HepG2 (cell line): ENCODE measurements around the gene RARA. TPM values are rescaled to one million over a fixed set of nuclear protein-coding genes. Genes with fewer than 3 reads are reported as not detected.
A peak's percentile ranks its signal among the peaks of the same experiment; 100 is the strongest.

Source experiments
- AKAP8 ChIP-seq: sonication (generic); formaldehyde crosslinking; IDR thresholded peaks from 2 replicates; pipeline ENCODE4 v1.5.1; 2020; ENCODE audit warnings: mild to moderate bottlenecking, missing genetic modification reagents
- CHD2 ChIP-seq: IDR thresholded peaks from 2 replicates; pipeline ENCODE4 v1.6.1; 2011; ENCODE audit warnings: low read depth, low read length, improper control_type of control experiment
- DPF2 ChIP-seq: sonication (generic); formaldehyde crosslinking; IDR thresholded peaks from 2 replicates; pipeline ENCODE4 v1.4.0; 2020; ENCODE audit warnings: mild to moderate bottlenecking, low read depth, missing genetic modification reagents, borderline replicate concordance
- ETV5 ChIP-seq: IDR thresholded peaks from 2 replicates; pipeline ENCODE4 v1.6.1; 2018; ENCODE audit warnings: missing biosample characterization, missing genetic modification reagents, inconsistent platforms, borderline replicate concordance
- IRF2 ChIP-seq: IDR thresholded peaks from 2 replicates; pipeline ENCODE4 v1.6.1; 2018; ENCODE audit warnings: missing genetic modification reagents, missing compliant biosample characterization
- LBX2 ChIP-seq: sonication (generic); formaldehyde crosslinking; IDR thresholded peaks from 2 replicates; pipeline ENCODE4 v1.5.0; 2020; ENCODE audit warnings: missing genetic modification reagents, mild to moderate bottlenecking, borderline replicate concordance
- NCOA5 ChIP-seq: sonication (generic); formaldehyde crosslinking; IDR thresholded peaks from 2 replicates; pipeline ENCODE4 v1.4.0; 2020; ENCODE audit warnings: missing genetic modification reagents
- NR3C1 ChIP-seq: sonication (generic); formaldehyde crosslinking; IDR thresholded peaks from 2 replicates; pipeline ENCODE4 v1.4.0; 2020; ENCODE audit warnings: missing genetic modification reagents
- PHF20 ChIP-seq: sonication (generic); formaldehyde crosslinking; IDR thresholded peaks from 2 replicates; pipeline ENCODE4 v1.5.0; 2020; ENCODE audit warnings: mild to moderate bottlenecking, missing genetic modification reagents
- RCOR2 ChIP-seq: IDR thresholded peaks from 2 replicates; pipeline ENCODE4 v1.6.1; 2016; ENCODE audit warnings: missing biosample characterization, missing genetic modification reagents
- RNF219 ChIP-seq: sonication (generic); formaldehyde crosslinking; IDR thresholded peaks from 2 replicates; pipeline ENCODE4 v1.5.0; 2020; ENCODE audit warnings: mild to moderate bottlenecking, missing genetic modification reagents
- SPEN ChIP-seq: sonication (generic); formaldehyde crosslinking; IDR thresholded peaks from 2 replicates; pipeline ENCODE4 v1.5.1; 2020; ENCODE audit warnings: low read depth, mild to moderate bottlenecking, missing genetic modification reagents
- THYN1 ChIP-seq: sonication (generic); formaldehyde crosslinking; IDR thresholded peaks from 2 replicates; pipeline ENCODE4 v1.8.1; 2023; ENCODE audit warnings: low read depth, mild to moderate bottlenecking, moderate library complexity, missing genetic modification reagents, borderline replicate concordance
- ZNF224 ChIP-seq: sonication (generic); formaldehyde crosslinking; IDR thresholded peaks from 2 replicates; pipeline ENCODE4 v1.5.0; 2020; ENCODE audit warnings: mild to moderate bottlenecking, missing genetic modification reagents
- ZNF446 ChIP-seq: sonication (generic); formaldehyde crosslinking; IDR thresholded peaks from 2 replicates; pipeline ENCODE4 v1.5.0; 2020; ENCODE audit warnings: mild to moderate bottlenecking, missing genetic modification reagents
- ZNF460 ChIP-seq: sonication (generic); formaldehyde crosslinking; IDR thresholded peaks from 2 replicates; pipeline ENCODE4 v1.5.1; 2020; ENCODE audit warnings: missing genetic modification reagents, mild to moderate bottlenecking, borderline replicate concordance
- ZNF513 ChIP-seq: sonication (generic); formaldehyde crosslinking; conservative IDR thresholded peaks from 2 replicates; pipeline ENCODE4 v1.5.0; 2020; ENCODE audit warnings: missing genetic modification reagents
- ZNF652 ChIP-seq: IDR thresholded peaks from 2 replicates; pipeline ENCODE4 v1.6.1; 2016; ENCODE audit warnings: low read depth, borderline replicate concordance
- polyA plus RNA-seq, 8 experiments: library from polyadenylated mRNA; depleted of rRNA in 3 of 8; stranded (reverse) in 7 of 8; unstranded in 1 of 8; fragments of >200 nt; fragmentation: Illumina TruSeq in 4 of 8; extraction: Trizol in 4 of 8; gene quantifications; 2 replicates each; pipeline versions ENCODE4 v1.2.1 to v1.2.3, GENCODE V29; 2011 to 2016; ENCODE audit warnings: low read depth in 4 of 8, missing spikeins in 1 of 8, mixed read lengths in 1 of 8; ENCODE audit not compliant: insufficient read depth in 1 of 8
- total RNA-seq, 5 experiments: library from RNA; depleted of rRNA; stranded (reverse); fragments of >200 nt; fragmentation: Illumina TruSeq; extraction: Trizol; gene quantifications; 2 replicates each; pipeline ENCODE4 v1.2.3, GENCODE V29; 2016; ENCODE audit warnings: low read depth in 1 of 5
- TF ChIP-seq, protein P1 (sequence below): sonication (generic); formaldehyde crosslinking; IDR thresholded peaks from 2 replicates; pipeline ENCODE4 v1.4.0; 2020; ENCODE audit warnings: mild to moderate bottlenecking, missing genetic modification reagents
- TF ChIP-seq, protein P2 (sequence below): IDR thresholded peaks from 2 replicates; pipeline ENCODE4 v1.6.1; 2016
- TF ChIP-seq, protein P3 (sequence below): sonication (generic); formaldehyde crosslinking; IDR thresholded peaks from 2 replicates; pipeline ENCODE4 v1.5.0; 2020; ENCODE audit warnings: mild to moderate bottlenecking, missing genetic modification reagents

The RARA gene
- total and polyA plus RNA-seq, 2 of the 13 experiments (the other 11 are each of a cell fraction or from before 2014, with no cell fraction given): 6.4 to 8.6 TPM

DNA sequence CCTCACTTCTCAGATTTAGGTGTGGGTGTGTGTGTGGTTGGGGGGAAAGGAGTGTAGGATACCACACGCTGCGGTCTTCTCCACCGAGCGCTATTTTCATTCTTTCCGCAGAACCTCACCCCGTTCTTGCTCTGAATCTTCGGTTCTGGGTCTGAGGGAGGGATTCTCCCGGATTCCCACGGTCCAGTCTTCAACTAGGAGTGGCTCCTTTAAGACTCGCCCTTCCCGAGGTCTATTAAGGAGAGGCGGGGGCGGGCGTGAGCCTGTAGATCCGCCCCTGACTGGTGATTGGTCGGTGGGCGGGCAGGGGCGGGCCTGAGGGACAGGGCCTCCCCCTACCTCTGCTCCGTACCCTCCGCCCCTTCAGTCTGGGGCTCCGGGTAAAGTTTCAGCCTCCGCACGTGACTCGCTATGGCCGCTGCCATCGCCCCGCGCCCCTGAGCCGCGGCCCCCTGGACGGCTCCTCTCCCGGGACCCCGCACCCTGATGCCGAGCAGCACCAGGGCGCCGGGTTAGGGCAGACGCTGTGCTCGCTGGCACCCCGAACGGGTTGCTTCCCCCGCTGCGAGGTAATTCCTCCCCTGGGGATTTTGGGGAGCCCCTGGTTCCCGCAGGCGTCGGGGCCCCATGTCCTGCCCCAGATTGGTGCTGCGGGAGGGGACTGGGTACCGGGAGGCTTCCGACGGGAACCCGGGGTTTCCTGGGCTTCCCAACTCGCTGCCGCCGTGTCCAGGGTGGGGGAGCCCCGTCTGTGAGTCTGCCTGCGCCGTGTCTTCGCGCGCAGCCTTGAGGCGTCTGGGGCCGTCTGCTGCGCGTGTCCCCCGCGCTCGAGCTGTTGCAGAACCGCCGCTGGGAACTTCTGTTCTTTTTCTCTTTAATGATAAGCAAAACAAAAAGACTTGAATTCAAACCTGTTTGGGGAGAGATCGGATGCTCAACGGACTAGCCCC lies 9.2 kb downstream of the RARA start (continued):
- no peak for TF ChIP-seq CHD2
- no peak for TF ChIP-seq LBX2 (CRISPR knock-in tag)
- no peak; the same call in 1 of the 2 replicates for TF ChIP-seq ETV5 (CRISPR knock-in tag)
- no peak for TF ChIP-seq NCOA5 (CRISPR knock-in tag)
- no peak for TF ChIP-seq ZNF460 (CRISPR knock-in tag)
- TF ChIP-seq, protein P1, sequence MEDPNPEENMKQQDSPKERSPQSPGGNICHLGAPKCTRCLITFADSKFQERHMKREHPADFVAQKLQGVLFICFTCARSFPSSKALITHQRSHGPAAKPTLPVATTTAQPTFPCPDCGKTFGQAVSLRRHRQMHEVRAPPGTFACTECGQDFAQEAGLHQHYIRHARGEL (CRISPR knock-in tag): no peak
- TF ChIP-seq ZNF224 (CRISPR knock-in tag): peak; percentile 62; the same call in 1 of the 2 replicates
- TF ChIP-seq, protein P2, sequence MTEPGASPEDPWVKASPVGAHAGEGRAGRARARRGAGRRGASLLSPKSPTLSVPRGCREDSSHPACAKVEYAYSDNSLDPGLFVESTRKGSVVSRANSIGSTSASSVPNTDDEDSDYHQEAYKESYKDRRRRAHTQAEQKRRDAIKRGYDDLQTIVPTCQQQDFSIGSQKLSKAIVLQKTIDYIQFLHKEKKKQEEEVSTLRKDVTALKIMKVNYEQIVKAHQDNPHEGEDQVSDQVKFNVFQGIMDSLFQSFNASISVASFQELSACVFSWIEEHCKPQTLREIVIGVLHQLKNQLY (CRISPR knock-in tag): no peak
- TF ChIP-seq ZNF652: no peak; the same call in 1 of the 2 replicates
- TF ChIP-seq, protein P3, sequence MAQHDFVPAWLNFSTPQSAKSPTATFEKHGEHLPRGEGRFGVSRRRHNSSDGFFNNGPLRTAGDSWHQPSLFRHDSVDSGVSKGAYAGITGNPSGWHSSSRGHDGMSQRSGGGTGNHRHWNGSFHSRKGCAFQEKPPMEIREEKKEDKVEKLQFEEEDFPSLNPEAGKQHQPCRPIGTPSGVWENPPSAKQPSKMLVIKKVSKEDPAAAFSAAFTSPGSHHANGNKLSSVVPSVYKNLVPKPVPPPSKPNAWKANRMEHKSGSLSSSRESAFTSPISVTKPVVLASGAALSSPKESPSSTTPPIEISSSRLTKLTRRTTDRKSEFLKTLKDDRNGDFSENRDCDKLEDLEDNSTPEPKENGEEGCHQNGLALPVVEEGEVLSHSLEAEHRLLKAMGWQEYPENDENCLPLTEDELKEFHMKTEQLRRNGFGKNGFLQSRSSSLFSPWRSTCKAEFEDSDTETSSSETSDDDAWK (CRISPR knock-in tag): no peak
- TF ChIP-seq DPF2: no peak
- TF ChIP-seq THYN1: no peak
- peak; percentile 67 for TF ChIP-seq SPEN (CRISPR knock-in tag)
- peak; percentile 22; the same call in 1 of the 2 replicates for TF ChIP-seq AKAP8 (CRISPR knock-in tag)
- peak; percentile 61; the same call in 1 of the 2 replicates for TF ChIP-seq PHF20 (CRISPR knock-in tag)
- no peak for TF ChIP-seq ZNF446 (CRISPR knock-in tag)
- no peak for TF ChIP-seq ZNF513 (CRISPR knock-in tag)
- TF ChIP-seq NR3C1 (CRISPR knock-in tag): no peak
- no peak for TF ChIP-seq RNF219 (CRISPR knock-in tag)
- TF ChIP-seq RCOR2: no peak
- 0 out of 2 replicates have a peak, but pooled peaks have one; percentile 31 for TF ChIP-seq IRF2
